Endothelial cell of umbilical vein (primary cell): Measurements from ENCODE around the gene SREBF1. TPM values are rescaled to one million over a fixed set of nuclear protein-coding genes. Genes with fewer than 3 reads are reported as not detected.

Experiments used
- BruUV-seq: library from RNA; stranded (reverse); fragments of 400-500 nt; replicated peaks from 2 replicates; lab custom pipeline; 2021; lab: Mats Ljungman, UMichigan
- CTCF ChIA-PET: fragments of 300-600, 350-600 bp; sonication (Branson Sonifier 250); formaldehyde crosslinking; loops from one replicate; lab custom pipeline; 2021; ENCODE audit warnings: antibody characterized with exemption, inconsistent platforms; lab: Charles Lee
- POLR2A ChIA-PET: fragments of 300-600, 350-600 bp; sonication (Branson Sonifier 250); formaldehyde crosslinking; loops from one replicate; lab custom pipeline; 2021; ENCODE audit warnings: antibody characterized with exemption, inconsistent platforms; lab: Charles Lee
- DNase-seq: peaks from one replicate; pipeline ENCODE4 v3.0.0-alpha.2; 2011; ENCODE audit warnings: low read depth, low spot score
- FAIRE-seq: peaks from 2 replicates; lab custom pipeline; 2011; peaks lifted over from hg19 to GRCh38; lab: Jason Lieb, UNC
- H2AFZ ChIP-seq: 2 replicates; pipeline ENCODE4 v1.6.0; 2012; ENCODE audit warnings: low read depth, low read length, control low read depth, inconsistent platforms
- H3K27ac ChIP-seq: 2 replicates; pipeline ENCODE4 v1.5.1; 2011; ENCODE audit warnings: low read depth, mild to moderate bottlenecking, control low read depth, low read length, moderate library complexity; ENCODE audit not compliant: insufficient read depth
- H3K27me3 ChIP-seq, 2 experiments: 2 replicates each; pipeline versions ENCODE4 v1.6.0 to v1.6.1; 2011; ENCODE audit warnings: low read length in 2 of 2, mixed read lengths in 1 of 2; ENCODE audit not compliant: control insufficient read depth in 2 of 2, insufficient read depth in 2 of 2
- H3K36me3 ChIP-seq, 2 experiments: 2 replicates in 1 of 2; 3 replicates in 1 of 2; pipeline ENCODE4 v1.5.1; 2011; ENCODE audit warnings: low read length in 2 of 2, mild to moderate bottlenecking in 1 of 2, moderate library complexity in 1 of 2; ENCODE audit not compliant: control insufficient read depth in 2 of 2, insufficient read depth in 2 of 2; ENCODE audit errors: extremely low read depth in 1 of 2
- H3K4me1 ChIP-seq: 3 replicates; pipeline ENCODE4 v1.5.1; 2011; ENCODE audit warnings: mild to moderate bottlenecking, low read length; ENCODE audit not compliant: control insufficient read depth, insufficient read depth; ENCODE audit errors: extremely low read depth
- H3K4me2 ChIP-seq: 2 replicates; pipeline ENCODE4 v1.6.1; 2011; ENCODE audit warnings: low read length, control low read depth, mixed read lengths; ENCODE audit not compliant: insufficient read depth
- H3K4me3 ChIP-seq, 3 experiments: fragments of 200-600 bp in 1 of 3; sonication (generic), shearing (Covaris generic) in 1 of 3; replicated peaks in 1 of 3; 2 replicates each; pipeline ENCODE4 v1.5.1; 2011 to 2016; ENCODE audit warnings: control low read depth in 3 of 3, low read length in 3 of 3, mild to moderate bottlenecking in 2 of 3, inconsistent platforms in 1 of 3, low read depth in 1 of 3, moderate library complexity in 1 of 3; ENCODE audit not compliant: insufficient read depth in 1 of 3
- H3K79me2 ChIP-seq: 2 replicates; pipeline ENCODE4 v1.6.0; 2012; ENCODE audit warnings: low read length, inconsistent platforms; ENCODE audit not compliant: control insufficient read depth, insufficient read depth
- H3K9ac ChIP-seq: replicated peaks from 2 replicates; pipeline ENCODE3; 2011; ENCODE audit warnings: low read length, control low read depth; ENCODE audit not compliant: insufficient read depth; ENCODE audit errors: extremely low read depth
- H3K9me1 ChIP-seq: replicated peaks from 3 replicates; pipeline ENCODE4 v1.6.0; 2011; ENCODE audit warnings: mild to moderate bottlenecking, low read length; ENCODE audit not compliant: control insufficient read depth, insufficient read depth; ENCODE audit errors: extremely low read depth
- H3K9me3 ChIP-seq: replicated peaks from 2 replicates; pipeline ENCODE4 v1.5.1; 2012; ENCODE audit warnings: low read length, inconsistent platforms; ENCODE audit not compliant: control insufficient read depth, insufficient read depth
- H4K20me1 ChIP-seq: replicated peaks from 2 replicates; pipeline ENCODE3; 2011; ENCODE audit warnings: mild to moderate bottlenecking, low read length; ENCODE audit not compliant: control insufficient read depth, insufficient read depth; ENCODE audit errors: extremely low read depth
- CTCF ChIP-seq, 2 donors: IDR thresholded peaks; 1 replicate in 1 of 2; 2 replicates in 1 of 2; pipeline ENCODE4 v1.5.1; 2011; ENCODE audit warnings: low read length in 2 of 2, mild to moderate bottlenecking in 2 of 2, moderate library complexity in 2 of 2, control low read depth in 1 of 2, inconsistent platforms in 1 of 2, low read depth in 1 of 2; ENCODE audit not compliant: insufficient read depth in 1 of 2; ENCODE audit errors: extremely low read depth in 1 of 2
- EZH2 ChIP-seq: IDR thresholded peaks from 2 replicates; pipeline ENCODE4 v1.6.1; 2012; ENCODE audit warnings: borderline replicate concordance, low read depth, mild to moderate bottlenecking, moderate library complexity, low read length, inconsistent platforms; ENCODE audit not compliant: severe bottlenecking
- FOS ChIP-seq: IDR thresholded peaks from 2 replicates; pipeline ENCODE4 v1.6.1; 2011; ENCODE audit warnings: mild to moderate bottlenecking, low read length, moderate library complexity, borderline replicate concordance; ENCODE audit not compliant: insufficient read depth
- GATA2 ChIP-seq: IDR thresholded peaks from 2 replicates; pipeline ENCODE4 v1.7.0; 2011; ENCODE audit warnings: low read depth, mild to moderate bottlenecking, moderate library complexity, mixed read lengths, low read length; ENCODE audit not compliant: insufficient read length, insufficient read depth
- JUN ChIP-seq: IDR thresholded peaks from 2 replicates; pipeline ENCODE4 v1.6.1; 2011; ENCODE audit warnings: borderline replicate concordance, low read depth; ENCODE audit not compliant: insufficient read length, insufficient read depth
- MAX ChIP-seq: IDR thresholded peaks from 2 replicates; pipeline ENCODE4 v1.6.1; 2011; ENCODE audit not compliant: insufficient read depth, insufficient read length
- MYC ChIP-seq: IDR thresholded peaks from one replicate; pipeline ENCODE4 v1.6.1; 2011; ENCODE audit warnings: mild to moderate bottlenecking, low read depth, low read length
- POLR2A ChIP-seq: IDR thresholded peaks from 2 replicates; pipeline ENCODE4 v1.6.1; 2012; ENCODE audit warnings: low read depth, mild to moderate bottlenecking, control low read depth, low read length
- POLR2AphosphoS5 ChIP-seq: IDR thresholded peaks from 2 replicates; pipeline ENCODE4 v1.6.1; 2012; ENCODE audit warnings: low read depth, mild to moderate bottlenecking, control low read depth, low read length, moderate library complexity; ENCODE audit not compliant: insufficient read depth
- dilution Hi-C: fragments of 300-500 bp; cut with MboI; formaldehyde crosslinking; loops from one replicate; pipeline ENCODE4 v1.15.0; 2019; ENCODE audit warnings: low sequenced_read_pairs; ENCODE audit not compliant: extremely low pct_ligation_motif_present
- intact Hi-C: fragments of 100-400 bp; cut with micrococcal nuclease; formaldehyde crosslinking; loops from one replicate; pipeline ENCODE4 v1.10.0; 2022
- polyA plus RNA-seq, 4 experiments: library from polyadenylated mRNA; depleted of rRNA in 3 of 4; stranded (reverse) in 3 of 4; unstranded in 1 of 4; fragments of >200 nt; gene quantifications; 2 replicates each; pipeline versions ENCODE4 v1.2.1 to v1.2.3, GENCODE V29; 2011 to 2012; ENCODE audit warnings: missing spikeins in 1 of 4
- total RNA-seq: library from RNA; stranded (reverse); gene quantifications from 2 replicates; pipeline ENCODE4 v1.2.3, GENCODE V29; 2021

SREBF1 gene
- total and polyA plus RNA-seq, 2 donors (not counting 3 experiments of a cell fraction or from before 2014, with no cell fraction given): 50.4 to 109 TPM

- no peak overlapping the region for H2AFZ ChIP-seq
- intact Hi-C loops (loop anchor here (1.0 kb wide), 1 partner anchor 27 kb away; the partner anchor contains the start of gene SREBF1), dilution Hi-C loops (no loop called here)
- no peaks in the 10 kb centered on the region for H4K20me1 ChIP-seq
- TF ChIP-seq JUN: no peak
- no peak for TF ChIP-seq MAX
- no peak for TF ChIP-seq FOS
- TF ChIP-seq EZH2: no peak
- no peak for TF ChIP-seq POLR2A
- no peak for TF ChIP-seq CTCF (IDR thresholded peaks at IDR 0.05; ENCODE audit: extremely low read depth in 1 of 2, insufficient read depth in 1 of 2, low read depth in 1 of 2, low read length in 2 of 2)
- TF ChIP-seq MYC: no peak
- TF ChIP-seq GATA2: no peak
- no peak for TF ChIP-seq POLR2AphosphoS5
- ChIA-PET POLR2A (no interaction called here), CTCF (interaction anchor here (1.7 to 8.9 kb wide), 3 partner anchors 53 to 130 kb away, joined by 7 to 68 read pairs (median 11); no protein-coding TSS in a partner anchor)
- FAIRE-seq: no peak
- H3K79me2 ChIP-seq: no peaks in the 10 kb centered on the region
- H3K9me1 ChIP-seq: no peaks in the 10 kb centered on the region
- no peak overlapping the region for H3K4me2 ChIP-seq
- H3K27me3 ChIP-seq: no peaks in the 10 kb centered on the region
- H3K9ac ChIP-seq: no peak overlapping the region
- H3K9me3 ChIP-seq: no peaks in the 10 kb centered on the region
- peaks cover 8 to 20% of the 10 kb centered on the region in 2 experiments for H3K36me3 ChIP-seq
- BruUV-seq: no TSS peak
- H3K4me1 ChIP-seq: peaks cover 3% of the 10 kb centered on the region
- no peak overlapping the region for H3K4me3 ChIP-seq
- no peak for DNase-seq
- no peak overlapping the region for H3K27ac ChIP-seq
These were observed 27.2 kb downstream of the SREBF1 start for GRCh38 chr17:17809531-17810083.
